Neural progenitor cell (in vitro differentiated cells): ENCODE measurements around the gene PAX7.

Experiments used
- EZH2 ChIP-seq: fragments of 200-600 bp; sonication (generic); IDR thresholded peaks from 2 replicates; pipeline ENCODE4 v1.6.1; 2017; ENCODE audit warnings: antibody characterized with exemption, mild to moderate bottlenecking, moderate library complexity
- EZH2phosphoT487 ChIP-seq: fragments of 200-600 bp; sonication (generic); IDR thresholded peaks from 2 replicates; pipeline ENCODE4 v1.6.1; 2017; ENCODE audit warnings: antibody characterized with exemption
- TF ChIP-seq, protein P1 (sequence below): fragments of 200-600 bp; sonication (generic); IDR thresholded peaks from 2 replicates; pipeline ENCODE4 v1.5.1; 2017; ENCODE audit warnings: antibody characterized with exemption, mild to moderate bottlenecking

- TF ChIP-seq, protein P1, sequence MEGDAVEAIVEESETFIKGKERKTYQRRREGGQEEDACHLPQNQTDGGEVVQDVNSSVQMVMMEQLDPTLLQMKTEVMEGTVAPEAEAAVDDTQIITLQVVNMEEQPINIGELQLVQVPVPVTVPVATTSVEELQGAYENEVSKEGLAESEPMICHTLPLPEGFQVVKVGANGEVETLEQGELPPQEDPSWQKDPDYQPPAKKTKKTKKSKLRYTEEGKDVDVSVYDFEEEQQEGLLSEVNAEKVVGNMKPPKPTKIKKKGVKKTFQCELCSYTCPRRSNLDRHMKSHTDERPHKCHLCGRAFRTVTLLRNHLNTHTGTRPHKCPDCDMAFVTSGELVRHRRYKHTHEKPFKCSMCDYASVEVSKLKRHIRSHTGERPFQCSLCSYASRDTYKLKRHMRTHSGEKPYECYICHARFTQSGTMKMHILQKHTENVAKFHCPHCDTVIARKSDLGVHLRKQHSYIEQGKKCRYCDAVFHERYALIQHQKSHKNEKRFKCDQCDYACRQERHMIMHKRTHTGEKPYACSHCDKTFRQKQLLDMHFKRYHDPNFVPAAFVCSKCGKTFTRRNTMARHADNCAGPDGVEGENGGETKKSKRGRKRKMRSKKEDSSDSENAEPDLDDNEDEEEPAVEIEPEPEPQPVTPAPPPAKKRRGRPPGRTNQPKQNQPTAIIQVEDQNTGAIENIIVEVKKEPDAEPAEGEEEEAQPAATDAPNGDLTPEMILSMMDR = no peak
- TF ChIP-seq EZH2 = no peak
- no peak for TF ChIP-seq EZH2phosphoT487
These were observed 107.5 kb downstream of the PAX7 start for GRCh38 chr1:18738126-18738525.
